HG03342 (cell line): Measurements from ENCODE around the gene PTPRZ1.

ENCODE experiments used
- ATAC-seq: cut with Tn5 transposase; IDR thresholded peaks from one replicate; pipeline ENCODE4 v1.9.1; 2021; ENCODE audit warnings: mild to moderate bottlenecking, moderate library complexity; ENCODE audit not compliant: unreplicated experiment

PTPRZ1 gene

DNA sequence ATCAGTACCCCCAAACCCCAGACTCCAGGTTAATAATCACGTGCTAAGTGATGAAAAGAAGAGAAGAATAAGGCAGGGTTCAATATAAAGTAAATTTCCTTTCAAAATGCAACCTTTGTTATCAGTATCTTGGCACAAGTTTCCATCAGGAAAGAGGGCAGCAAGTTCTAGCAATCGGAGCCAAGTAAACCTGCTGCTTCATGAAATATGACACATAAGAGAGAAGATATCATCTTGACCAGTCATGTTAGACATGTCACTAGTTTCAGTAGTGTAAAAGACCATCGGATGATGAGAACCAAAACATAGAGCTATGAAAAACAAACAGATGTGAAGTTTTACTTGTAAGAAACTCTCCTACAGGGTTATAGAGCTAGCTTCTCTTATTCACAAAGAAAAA, 227.1 kb downstream of the PTPRZ1 start:
- ATAC-seq: no peak

DNA sequence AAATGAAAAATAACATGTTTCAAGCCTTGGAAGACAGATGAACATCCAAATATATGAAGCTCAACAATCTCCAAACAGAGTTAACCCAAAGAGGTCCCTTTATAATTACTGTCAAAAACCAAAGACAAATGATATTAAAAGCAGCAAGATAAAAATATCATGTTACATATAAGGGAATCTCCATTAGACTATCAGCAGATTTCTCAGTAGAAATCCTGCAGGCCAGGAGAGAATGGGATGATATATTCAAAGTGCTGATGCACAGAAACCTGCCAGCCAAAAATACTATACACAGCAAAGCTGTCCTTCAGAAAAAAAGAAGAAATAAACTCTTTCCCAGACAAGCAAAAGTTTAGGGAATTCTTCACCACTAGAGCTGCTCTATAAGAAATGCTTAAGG, 230.1 kb downstream of the PTPRZ1 start:
- ATAC-seq: no peak
